ENCODE data around the gene RSPO1.

- TF ChIP-seq CTCF (IDR thresholded peaks at IDR 0.05; ENCODE audit: insufficient read depth, low read depth, low read length) = no peak
- TF ChIP-seq EZH2 (IDR thresholded peaks at IDR 0.05; ENCODE audit: insufficient read depth, low read length) = no peak
Observed at GRCh38 chr1:37660664-37661063, 26.0 kb upstream of the RSPO1 start.

Measured in astrocyte (in vitro differentiated cells and primary cell).